ENCODE data around the gene TGFB1. TPM values are rescaled to one million over a fixed set of nuclear protein-coding genes. Genes with fewer than 3 reads are reported as not detected.
"Not testable (repeated sequence)": the region's sequence is repeated elsewhere in the genome, so short reads cannot be mapped to it uniquely, and the experiment has no call there.

Gene TGFB1
- total RNA-seq, 4 donors from 2014 or later: 11.4 to 26.9 (median 22.2) TPM

- 86 to 90% methylated on average over 18 to 21 of the region's 23 CpGs for WGBS, 2 donors
- TF ChIP-seq POLR2A (IDR thresholded peaks at IDR 0.05): no peak
- TF ChIP-seq, protein P1, sequence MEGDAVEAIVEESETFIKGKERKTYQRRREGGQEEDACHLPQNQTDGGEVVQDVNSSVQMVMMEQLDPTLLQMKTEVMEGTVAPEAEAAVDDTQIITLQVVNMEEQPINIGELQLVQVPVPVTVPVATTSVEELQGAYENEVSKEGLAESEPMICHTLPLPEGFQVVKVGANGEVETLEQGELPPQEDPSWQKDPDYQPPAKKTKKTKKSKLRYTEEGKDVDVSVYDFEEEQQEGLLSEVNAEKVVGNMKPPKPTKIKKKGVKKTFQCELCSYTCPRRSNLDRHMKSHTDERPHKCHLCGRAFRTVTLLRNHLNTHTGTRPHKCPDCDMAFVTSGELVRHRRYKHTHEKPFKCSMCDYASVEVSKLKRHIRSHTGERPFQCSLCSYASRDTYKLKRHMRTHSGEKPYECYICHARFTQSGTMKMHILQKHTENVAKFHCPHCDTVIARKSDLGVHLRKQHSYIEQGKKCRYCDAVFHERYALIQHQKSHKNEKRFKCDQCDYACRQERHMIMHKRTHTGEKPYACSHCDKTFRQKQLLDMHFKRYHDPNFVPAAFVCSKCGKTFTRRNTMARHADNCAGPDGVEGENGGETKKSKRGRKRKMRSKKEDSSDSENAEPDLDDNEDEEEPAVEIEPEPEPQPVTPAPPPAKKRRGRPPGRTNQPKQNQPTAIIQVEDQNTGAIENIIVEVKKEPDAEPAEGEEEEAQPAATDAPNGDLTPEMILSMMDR (IDR thresholded peaks at IDR 0.05): no peak
- no peak overlapping the region for H3K4me3 ChIP-seq (ENCODE audit: low read depth, poor library complexity, severe bottlenecking)
- no peak for DNase-seq (ENCODE audit: low spot score in 2 of 2)
- intact Hi-C loops (cut with DNase I; ENCODE audit: low total_unique reads): no loop called here
These were observed 726 bp upstream of the TGFB1 start for GRCh38 chr19:41354343-41354953.

GRCh38 chr19:41352609-41353465 lies 885 bp downstream of the TGFB1 start:
- WGBS, 2 donors: 0 to 1% methylated on average over 56 to 57 of the region's 71 CpGs
- peak; percentile 66 to 94 for DNase-seq (ENCODE audit: low spot score in 2 of 2)
- H3K4me3 ChIP-seq (ENCODE audit: low read depth, poor library complexity, severe bottlenecking): peak overlapping the region; percentile 61
- TF ChIP-seq, protein P1 (IDR thresholded peaks at IDR 0.05): no peak
- TF ChIP-seq POLR2A (IDR thresholded peaks at IDR 0.05): no peak
- intact Hi-C loops (cut with DNase I; ENCODE audit: low total_unique reads): no loop called here

DNA sequence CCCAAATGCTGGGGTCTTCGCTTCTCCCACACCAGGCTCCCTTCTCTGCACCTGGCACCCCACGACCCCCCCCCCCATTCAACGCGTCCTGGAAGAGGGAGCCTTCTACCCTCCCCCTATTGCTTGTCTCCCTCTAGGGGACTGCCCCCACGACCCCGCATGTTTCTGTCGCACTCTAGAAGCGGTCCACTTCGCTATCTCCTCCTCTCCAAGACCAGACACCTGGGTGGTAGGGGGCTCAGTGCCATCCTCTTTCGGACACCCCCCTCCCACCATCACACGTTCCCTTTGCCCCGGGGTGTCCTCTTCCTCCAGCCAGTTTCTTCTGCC lies 1.5 kb downstream of the TGFB1 start:
- WGBS, 2 donors: 1% methylated on average over 12 of the region's 12 CpGs
- intact Hi-C loops (cut with DNase I; ENCODE audit: low total_unique reads): no loop called here
- DNase-seq (ENCODE audit: low spot score in 2 of 2): no peak
- peak overlapping the region; percentile 61 for H3K4me3 ChIP-seq (ENCODE audit: low read depth, poor library complexity, severe bottlenecking)
- TF ChIP-seq, protein P1 (IDR thresholded peaks at IDR 0.05): no peak
- no peak for TF ChIP-seq POLR2A (IDR thresholded peaks at IDR 0.05)

- WGBS, 2 donors: 0 to 1% methylated on average over 45 to 58 of the region's 58 CpGs
- peak; percentile 73 to 94 for DNase-seq (ENCODE audit: low spot score in 2 of 2)
- intact Hi-C loops (cut with DNase I; ENCODE audit: low total_unique reads): no loop called here
- H3K4me3 ChIP-seq (ENCODE audit: low read depth, poor library complexity, severe bottlenecking): peak overlapping the region; percentile 61
- TF ChIP-seq, protein P1 (IDR thresholded peaks at IDR 0.05): no peak
- TF ChIP-seq POLR2A (IDR thresholded peaks at IDR 0.05): no peak
These were observed 2.1 kb downstream of the TGFB1 start for GRCh38 chr19:41351339-41352245.

DNA sequence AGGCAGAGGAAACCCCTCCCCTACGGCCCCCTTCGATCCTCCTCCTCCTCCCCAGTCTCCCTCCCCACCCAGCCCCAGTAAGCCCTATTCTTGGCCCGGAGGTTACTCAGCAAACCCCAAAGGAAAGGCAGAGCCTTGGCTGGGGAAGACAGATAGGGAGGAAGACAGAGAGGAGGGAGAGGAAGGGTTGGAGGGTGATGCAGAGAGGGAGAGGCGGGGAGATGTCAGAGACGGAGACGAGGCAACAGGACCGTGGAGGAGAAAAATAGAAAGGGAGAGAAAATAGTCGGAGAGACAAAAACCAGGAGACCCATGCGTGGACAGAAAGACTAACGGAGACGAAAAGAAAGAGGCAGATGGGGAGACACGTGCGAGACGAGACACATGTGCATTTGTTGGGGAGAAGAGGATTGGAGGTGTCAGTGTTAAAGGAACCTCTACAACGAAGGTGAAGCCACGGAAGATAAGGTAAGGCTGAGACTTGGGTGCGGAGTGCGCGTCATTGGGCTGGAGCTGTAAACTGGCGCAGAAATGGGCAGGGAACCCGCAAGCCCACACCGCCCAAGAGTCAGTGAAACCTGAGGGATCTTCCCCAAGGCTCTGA lies 2.9 kb downstream of the TGFB1 start:
- no peak for DNase-seq (ENCODE audit: low spot score in 2 of 2)
- WGBS, 2 donors: 2 to 5% methylated on average over 22 of the region's 22 CpGs
- intact Hi-C loops (cut with DNase I; ENCODE audit: low total_unique reads): no loop called here
- TF ChIP-seq, protein P1 (IDR thresholded peaks at IDR 0.05): no peak
- TF ChIP-seq POLR2A (IDR thresholded peaks at IDR 0.05): no peak
- peak overlapping the region; percentile 61 for H3K4me3 ChIP-seq (ENCODE audit: low read depth, poor library complexity, severe bottlenecking)

DNA sequence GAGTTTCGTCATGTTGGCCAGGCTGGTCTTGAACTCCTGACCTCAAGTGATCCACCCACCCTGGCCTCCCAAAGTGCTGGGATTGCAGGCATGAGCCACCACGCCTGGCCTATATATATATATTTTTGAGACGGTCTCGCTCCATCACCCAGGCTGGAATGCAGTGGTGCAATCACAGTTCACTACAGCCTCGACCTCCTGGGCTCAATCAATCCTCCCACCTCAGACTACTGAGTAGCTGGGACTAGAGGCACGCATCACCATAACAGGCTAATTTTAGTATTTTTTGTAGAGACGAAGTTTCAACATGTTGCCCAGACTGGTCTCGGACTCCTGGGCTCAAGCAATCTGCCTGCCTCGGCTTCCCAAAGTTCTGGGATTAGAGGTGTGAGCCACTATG lies 6.8 kb downstream of the TGFB1 start:
- DNase-seq (ENCODE audit: low spot score in 2 of 2); H3K4me3 ChIP-seq (ENCODE audit: low read depth, poor library complexity, severe bottlenecking); intact Hi-C loops (cut with DNase I; ENCODE audit: low total_unique reads): not testable (repeated sequence)
- 94 to 95% methylated on average over 9 of the region's 9 CpGs for WGBS, 2 donors
